Coronary artery (tissue), 2 donors: ENCODE measurements around the gene RAPGEF5.
"Not testable (repeated sequence)": the region's sequence is repeated elsewhere in the genome, so short reads cannot be mapped to it uniquely, and the experiment has no call there.

Experiments used
- DNase-seq: peaks from one replicate; pipeline ENCODE4 v3.0.0-alpha.2; 2017; ENCODE audit warnings: low spot score
- H3K27ac ChIP-seq, 2 donors: fragments of 200-600 bp; sonication (generic); one replicate each; pipeline ENCODE4 v1.5.1; 2016 to 2019
- H3K4me3 ChIP-seq: fragments of 200-600 bp; sonication (generic); 2 replicates; pipeline ENCODE4 v1.5.1; 2016; ENCODE audit warnings: mild to moderate bottlenecking, moderate library complexity
- TF ChIP-seq, protein P1 (sequence below): fragments of 200-600 bp; sonication (generic); IDR thresholded peaks from one replicate; pipeline ENCODE4 v1.5.1; 2019; ENCODE audit warnings: antibody characterized with exemption

RAPGEF5 gene

DNA sequence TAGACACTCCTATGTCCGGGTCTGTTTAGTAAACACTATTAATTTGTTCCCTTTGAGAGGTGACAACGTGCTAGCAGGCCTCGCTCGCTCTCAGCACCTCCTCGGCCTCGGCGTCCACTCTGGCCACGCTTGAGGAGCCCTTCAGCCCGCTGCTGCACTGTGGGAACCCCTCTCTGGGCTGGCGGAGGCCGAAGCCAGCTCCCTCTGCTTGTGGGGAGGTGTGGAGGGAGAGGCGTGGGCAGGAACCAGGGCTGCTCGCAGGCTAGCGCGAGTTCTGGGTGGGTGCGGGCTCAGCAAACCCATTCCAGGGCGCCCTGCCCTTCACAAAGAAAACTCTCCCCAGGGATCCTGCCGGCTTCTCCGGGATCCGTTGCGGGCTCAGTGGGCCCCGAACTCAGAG, 266.8 kb downstream of the RAPGEF5 start:
- Histone ChIP-seq H3K4me3 (no peak overlapping the region), H3K27ac (no peak overlapping the region)
- TF ChIP-seq, protein P1, sequence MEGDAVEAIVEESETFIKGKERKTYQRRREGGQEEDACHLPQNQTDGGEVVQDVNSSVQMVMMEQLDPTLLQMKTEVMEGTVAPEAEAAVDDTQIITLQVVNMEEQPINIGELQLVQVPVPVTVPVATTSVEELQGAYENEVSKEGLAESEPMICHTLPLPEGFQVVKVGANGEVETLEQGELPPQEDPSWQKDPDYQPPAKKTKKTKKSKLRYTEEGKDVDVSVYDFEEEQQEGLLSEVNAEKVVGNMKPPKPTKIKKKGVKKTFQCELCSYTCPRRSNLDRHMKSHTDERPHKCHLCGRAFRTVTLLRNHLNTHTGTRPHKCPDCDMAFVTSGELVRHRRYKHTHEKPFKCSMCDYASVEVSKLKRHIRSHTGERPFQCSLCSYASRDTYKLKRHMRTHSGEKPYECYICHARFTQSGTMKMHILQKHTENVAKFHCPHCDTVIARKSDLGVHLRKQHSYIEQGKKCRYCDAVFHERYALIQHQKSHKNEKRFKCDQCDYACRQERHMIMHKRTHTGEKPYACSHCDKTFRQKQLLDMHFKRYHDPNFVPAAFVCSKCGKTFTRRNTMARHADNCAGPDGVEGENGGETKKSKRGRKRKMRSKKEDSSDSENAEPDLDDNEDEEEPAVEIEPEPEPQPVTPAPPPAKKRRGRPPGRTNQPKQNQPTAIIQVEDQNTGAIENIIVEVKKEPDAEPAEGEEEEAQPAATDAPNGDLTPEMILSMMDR: no peak
- no peak for DNase-seq

DNA sequence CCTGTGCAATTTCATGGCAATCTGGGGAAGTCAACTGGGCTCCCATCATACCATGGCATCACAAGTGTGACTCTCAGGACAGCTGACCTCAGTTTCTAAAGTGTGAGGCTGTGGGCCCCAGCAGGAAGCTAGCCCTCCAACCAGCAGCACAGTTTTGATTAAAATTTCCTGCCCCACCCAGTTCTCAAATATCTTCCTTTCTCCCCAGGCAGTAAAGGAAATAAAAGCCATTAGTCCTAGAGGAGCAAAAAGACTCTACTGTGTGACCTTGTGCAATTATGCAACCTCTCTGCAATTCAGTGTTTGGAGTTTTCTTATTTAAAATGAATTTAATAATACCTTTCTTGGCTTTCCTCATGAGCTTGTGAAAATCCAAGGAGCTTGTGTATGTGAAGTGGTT, 268.1 kb downstream of the RAPGEF5 start:
- DNase-seq: no peak
- Histone ChIP-seq H3K27ac (no peak overlapping the region), H3K4me3 (no peak overlapping the region)
- TF ChIP-seq, protein P1: no peak

DNA sequence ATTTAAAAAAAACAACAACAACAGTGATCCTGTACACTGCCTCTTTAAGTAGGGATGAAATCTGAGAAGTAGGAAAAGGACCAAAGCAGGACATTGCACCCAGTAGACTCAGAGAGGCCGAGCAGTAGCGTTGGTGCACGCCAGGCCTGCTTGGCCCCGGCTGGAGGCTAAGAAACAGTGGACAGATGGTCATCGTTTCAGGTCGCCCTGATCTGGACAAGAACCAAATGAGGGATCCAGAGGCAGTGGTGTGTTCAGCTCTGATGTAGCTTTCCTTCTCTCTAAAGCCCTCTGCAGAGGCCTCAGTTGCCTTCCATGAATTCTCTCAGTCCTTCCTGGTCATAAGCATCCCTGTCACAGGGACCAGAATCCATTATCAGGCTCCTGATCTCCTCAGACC, 269.1 kb downstream of the RAPGEF5 start:
- Histone ChIP-seq H3K27ac (no peak overlapping the region), H3K4me3 (no peak overlapping the region)
- no peak for DNase-seq
- TF ChIP-seq, protein P1: no peak

DNA sequence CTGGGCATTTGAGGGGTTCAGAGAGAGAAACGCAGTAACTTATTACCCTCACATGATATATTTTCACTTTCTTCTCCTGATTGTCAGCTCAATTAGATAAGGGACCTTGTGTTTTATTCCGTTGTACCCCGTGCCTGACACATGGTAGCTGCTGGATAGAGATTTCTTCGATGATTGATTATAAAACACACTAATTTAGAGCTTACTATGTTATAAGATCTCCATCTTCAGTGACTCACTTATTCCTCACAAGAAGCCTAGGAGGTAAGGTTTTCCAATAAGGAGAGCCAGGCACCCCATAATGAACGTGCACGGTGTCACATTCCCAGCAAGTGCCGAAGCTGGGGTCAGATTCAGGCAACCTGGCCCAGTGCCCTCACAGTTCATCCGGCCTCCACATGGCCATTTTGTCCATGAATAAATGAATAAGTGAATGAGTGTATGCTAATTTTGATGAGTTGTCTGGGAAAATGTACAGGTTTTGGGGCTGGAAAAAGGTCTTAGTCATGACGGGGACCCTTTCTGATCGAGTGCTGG, 273.2 kb downstream of the RAPGEF5 start:
- TF ChIP-seq, protein P1: no peak
- no peak for DNase-seq
- Histone ChIP-seq H3K27ac (peak overlapping the region; percentile 68 to 92), H3K4me3 (peak overlapping the region; percentile 86)

DNA sequence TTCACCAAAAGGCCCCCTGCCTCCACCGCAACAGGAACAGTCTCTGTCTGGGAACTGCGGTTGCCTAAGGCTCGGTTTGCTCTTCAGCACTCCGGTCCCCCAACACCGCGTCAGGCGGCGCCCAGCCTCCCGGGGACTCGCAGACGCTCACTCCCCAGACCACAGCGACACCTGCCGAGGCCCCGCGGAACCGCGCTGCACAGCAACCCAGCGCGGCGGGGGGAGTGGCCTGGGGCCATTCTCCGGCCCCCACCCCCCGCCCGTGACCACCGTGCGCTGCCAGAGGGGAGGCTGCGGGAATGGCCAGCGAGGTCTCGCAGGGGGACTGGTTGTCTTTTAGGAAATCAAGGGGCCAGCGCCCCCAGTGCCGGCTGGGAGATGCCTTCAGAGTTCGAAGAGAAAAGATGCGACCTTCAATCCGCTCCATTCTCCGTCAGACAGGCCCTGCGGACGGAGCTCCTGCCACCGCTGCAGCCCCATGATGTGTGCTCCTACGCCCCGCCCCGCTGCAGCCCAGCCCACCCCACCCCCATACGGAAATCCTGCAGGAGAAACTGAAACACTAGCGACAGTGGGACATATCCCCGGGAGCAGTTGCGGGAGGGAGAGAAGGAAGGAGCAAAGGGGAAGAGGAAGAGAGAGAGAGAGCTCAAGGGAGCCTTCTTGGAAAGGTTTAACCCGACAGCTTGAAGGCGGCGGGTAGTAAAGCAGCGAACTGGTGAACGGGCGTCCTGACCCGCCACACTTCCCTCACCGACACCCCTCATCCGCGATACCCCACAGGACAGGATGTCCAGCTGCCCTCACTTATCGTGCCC, 273.9 kb downstream of the RAPGEF5 start:
- Histone ChIP-seq H3K27ac (peak overlapping the region; percentile 68 to 92), H3K4me3 (peak overlapping the region; percentile 86)
- TF ChIP-seq, protein P1: peak; percentile 93
- DNase-seq: peak; percentile 92

DNA sequence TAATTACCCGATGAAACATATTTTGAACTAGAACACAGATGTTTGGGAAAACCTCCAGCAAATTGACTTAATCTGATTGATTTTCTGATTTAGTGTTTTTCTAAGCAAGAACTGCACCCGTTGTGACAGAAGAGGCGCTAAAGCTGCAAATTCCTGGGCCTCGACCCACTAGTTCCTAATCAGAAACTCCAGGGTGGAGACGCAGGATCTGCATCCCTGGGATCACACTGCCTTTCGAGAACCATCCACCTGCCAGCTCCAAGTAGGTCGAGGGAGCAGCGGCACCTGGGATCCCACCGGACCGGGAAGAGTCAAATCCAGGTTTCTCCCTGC, 274.4 kb downstream of the RAPGEF5 start:
- TF ChIP-seq, protein P1: no peak
- peak overlapping the region; percentile 68 to 92 for H3K27ac ChIP-seq
- no peak for DNase-seq
- H3K4me3 ChIP-seq: peak overlapping the region; percentile 86

DNA sequence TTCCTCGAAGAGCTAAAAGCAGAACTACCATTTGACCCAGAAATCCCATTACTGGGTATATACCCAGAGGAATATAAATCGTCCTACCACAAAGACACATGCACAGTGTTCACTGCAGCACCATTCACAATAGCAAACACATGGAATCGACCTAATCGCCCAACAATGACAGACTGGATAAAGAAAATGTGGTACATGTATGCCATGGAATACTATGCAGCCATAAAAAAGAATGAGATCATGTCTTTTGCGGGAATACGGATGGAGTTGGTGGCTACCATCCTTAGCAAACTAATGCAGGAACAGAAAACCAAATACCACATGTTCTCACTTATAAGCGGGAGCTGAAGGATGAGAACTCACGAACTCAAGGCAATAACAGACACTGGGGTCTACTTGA, 276.7 kb downstream of the RAPGEF5 start:
- not testable (repeated sequence) for DNase-seq, H3K27ac ChIP-seq, H3K4me3 ChIP-seq

DNA sequence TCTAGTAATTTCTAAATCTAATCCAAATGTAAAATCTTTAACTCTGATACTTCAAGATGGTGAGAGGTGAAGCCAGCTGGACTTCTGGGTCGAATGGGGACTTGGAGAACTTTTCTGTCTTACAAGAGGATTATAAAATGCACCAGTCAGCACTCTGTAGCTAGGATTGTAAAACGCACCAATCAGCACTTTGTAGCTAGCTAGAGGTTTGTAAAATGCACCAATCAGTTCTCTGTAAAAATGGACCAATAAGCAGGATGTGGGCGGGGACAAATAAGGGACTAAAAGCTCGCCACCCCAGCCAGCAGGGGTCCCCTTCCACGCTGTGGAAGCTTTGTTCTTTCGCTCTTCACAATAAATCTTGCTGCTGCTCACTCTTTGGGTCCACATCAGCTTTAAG, 278.1 kb downstream of the RAPGEF5 start:
- H3K27ac ChIP-seq, H3K4me3 ChIP-seq, DNase-seq: not testable (repeated sequence)
